CD4-positive, alpha-beta T cell (primary cell): ENCODE measurements around the gene IGFL2. TPM values are rescaled to one million over a fixed set of nuclear protein-coding genes. Genes with fewer than 3 reads are reported as not detected.

Experiments
- ATAC-seq: fragments of 200-7000 bp; cut with Tn5 transposase; one replicate; pipeline ENCODE4 v1.10.0; 2022; ENCODE audit warnings: mild to moderate bottlenecking; ENCODE audit not compliant: poor library complexity
- CTCF ChIA-PET: fragments of 350-600 bp; sonication (Branson Sonifier 250); formaldehyde crosslinking; loops from one replicate; lab custom pipeline; 2021; ENCODE audit warnings: antibody characterized with exemption, inconsistent platforms; lab: Charles Lee
- POLR2A ChIA-PET: fragments of 350-600 bp; sonication (Branson Sonifier 250); formaldehyde crosslinking; loops from one replicate; lab custom pipeline; 2021; ENCODE audit warnings: antibody characterized with exemption, inconsistent platforms; lab: Charles Lee
- DNase-seq, 14 experiments: peaks; one replicate each; pipeline ENCODE4 v3.0.0-alpha.2; 2013 to 2020; ENCODE audit warnings: mixed read lengths in 2 of 14
- H3K27ac ChIP-seq, 2 donors: one replicate each; pipeline versions ENCODE4 v1.5.1 to v1.7.0; 2013; ENCODE audit warnings: low read length in 2 of 2, low read depth in 1 of 2, mild to moderate bottlenecking in 1 of 2
- H3K27me3 ChIP-seq, 2 experiments: 1 replicate in 1 of 2; 2 replicates in 1 of 2; pipeline versions ENCODE4 v1.6.1 to v1.7.0; 2013; ENCODE audit warnings: low read length in 2 of 2, control low read depth in 1 of 2, mild to moderate bottlenecking in 1 of 2, moderate library complexity in 1 of 2; ENCODE audit not compliant: insufficient read depth in 2 of 2, control insufficient read depth in 1 of 2
- H3K36me3 ChIP-seq: one replicate; pipeline ENCODE4 v1.6.1; 2013; ENCODE audit warnings: low read length, control low read depth; ENCODE audit not compliant: insufficient read depth
- H3K4me1 ChIP-seq: one replicate; pipeline ENCODE4 v1.6.1; 2013; ENCODE audit warnings: low read length, control low read depth; ENCODE audit not compliant: insufficient read depth
- H3K4me3 ChIP-seq: one replicate; pipeline ENCODE4 v1.5.1; 2013; ENCODE audit warnings: mild to moderate bottlenecking, low read length, moderate library complexity
- H3K9me3 ChIP-seq, 2 experiments: 1 replicate in 1 of 2; 2 replicates in 1 of 2; pipeline versions ENCODE4 v1.6.1 to v1.7.0; 2013; ENCODE audit warnings: low read length in 2 of 2, mild to moderate bottlenecking in 2 of 2, control low read depth in 1 of 2, moderate library complexity in 1 of 2; ENCODE audit not compliant: control insufficient read depth in 1 of 2, insufficient read depth in 1 of 2
- H3K27ac Mint-ChIP-seq: one replicate; pipeline ENCODE4 v1.8.0; 2020; ENCODE audit warnings: mixed read lengths
- H3K27me3 Mint-ChIP-seq: one replicate; pipeline ENCODE4 v1.8.0; 2021; ENCODE audit warnings: mixed read lengths
- H3K36me3 Mint-ChIP-seq: one replicate; pipeline ENCODE4 v1.8.0; 2021; ENCODE audit warnings: low read depth, mixed read lengths
- H3K4me1 Mint-ChIP-seq: one replicate; pipeline ENCODE4 v1.8.0; 2021; ENCODE audit warnings: low read depth, mixed read lengths
- H3K4me3 Mint-ChIP-seq: one replicate; pipeline ENCODE4 v1.8.0; 2020; ENCODE audit warnings: mild to moderate bottlenecking, mixed read lengths
- H3K9me3 Mint-ChIP-seq: one replicate; pipeline ENCODE4 v1.8.0; 2020; ENCODE audit warnings: mixed read lengths
- intact Hi-C, 2 experiments: fragments of 100-400 bp; cut with DNase I in 1 of 2; cut with micrococcal nuclease in 1 of 2; formaldehyde crosslinking; loops; one replicate each; pipeline versions ENCODE4 v1.15.1 to v1.9.0; 2023 to 2025; cut with DNase I, micrococcal nuclease
- total RNA-seq, 174 experiments: library from RNA in 2 of 174; stranded (reverse) in 2 of 174; gene quantifications; one replicate each; pipeline ENCODE4 v1.2.3 and lab custom pipeline; 2021 to 2026
- TF ChIP-seq, protein P1 (sequence below): fragments of 200-600 bp; IDR thresholded peaks from one replicate; pipeline ENCODE4 v1.8.0; 2022; ENCODE audit warnings: antibody characterized with exemption, mild to moderate bottlenecking

Gene IGFL2
- total RNA-seq, 2 experiments from 2014 or later, result not detected

DNA sequence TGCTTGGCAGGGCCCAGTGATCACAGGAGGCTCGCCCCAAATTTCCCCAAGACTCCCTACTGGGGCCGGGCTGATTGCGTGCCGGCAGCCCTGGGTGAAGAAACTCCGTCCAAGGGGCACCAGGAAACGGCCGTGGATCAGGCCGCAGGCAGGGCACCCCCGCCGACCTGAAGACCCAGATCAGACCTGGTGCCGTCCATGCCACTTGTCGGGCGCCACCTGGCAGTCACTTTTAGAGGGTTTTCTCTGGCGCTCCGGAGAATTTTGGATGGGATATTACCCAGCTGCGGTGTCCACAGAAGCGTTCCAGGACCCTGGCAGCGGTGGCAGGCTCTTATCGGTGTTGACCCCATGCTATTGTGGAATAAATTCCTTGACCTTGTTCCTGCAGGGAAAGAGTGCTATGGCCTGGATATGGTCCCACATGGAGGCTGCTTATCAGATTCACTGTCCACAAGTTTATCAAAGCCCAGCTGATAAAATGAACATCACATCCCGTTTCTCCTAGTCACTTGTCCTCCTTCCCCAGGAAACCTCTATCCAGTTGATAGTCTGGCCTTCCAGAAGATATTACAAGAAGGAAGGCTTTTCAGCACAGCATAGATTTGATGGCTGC, 38.2 kb downstream of the IGFL2 start:
- intact Hi-C loops, result no loop called here
- H3K4me1 ChIP-seq, result no peaks in the 10 kb centered on the region
- H3K36me3 ChIP-seq, result no peaks in the 10 kb centered on the region
- Mint-ChIP-seq H3K27me3 (peaks cover 62% of the 10 kb centered on the region), H3K4me3 (no peak overlapping the region), H3K36me3 (no peaks in the 10 kb centered on the region), H3K27ac (no peak overlapping the region), H3K4me1 (no peaks in the 10 kb centered on the region), H3K9me3 (no peaks in the 10 kb centered on the region)
- ChIA-PET POLR2A (no interaction called here), CTCF (no interaction called here)
- TF ChIP-seq, protein P1, sequence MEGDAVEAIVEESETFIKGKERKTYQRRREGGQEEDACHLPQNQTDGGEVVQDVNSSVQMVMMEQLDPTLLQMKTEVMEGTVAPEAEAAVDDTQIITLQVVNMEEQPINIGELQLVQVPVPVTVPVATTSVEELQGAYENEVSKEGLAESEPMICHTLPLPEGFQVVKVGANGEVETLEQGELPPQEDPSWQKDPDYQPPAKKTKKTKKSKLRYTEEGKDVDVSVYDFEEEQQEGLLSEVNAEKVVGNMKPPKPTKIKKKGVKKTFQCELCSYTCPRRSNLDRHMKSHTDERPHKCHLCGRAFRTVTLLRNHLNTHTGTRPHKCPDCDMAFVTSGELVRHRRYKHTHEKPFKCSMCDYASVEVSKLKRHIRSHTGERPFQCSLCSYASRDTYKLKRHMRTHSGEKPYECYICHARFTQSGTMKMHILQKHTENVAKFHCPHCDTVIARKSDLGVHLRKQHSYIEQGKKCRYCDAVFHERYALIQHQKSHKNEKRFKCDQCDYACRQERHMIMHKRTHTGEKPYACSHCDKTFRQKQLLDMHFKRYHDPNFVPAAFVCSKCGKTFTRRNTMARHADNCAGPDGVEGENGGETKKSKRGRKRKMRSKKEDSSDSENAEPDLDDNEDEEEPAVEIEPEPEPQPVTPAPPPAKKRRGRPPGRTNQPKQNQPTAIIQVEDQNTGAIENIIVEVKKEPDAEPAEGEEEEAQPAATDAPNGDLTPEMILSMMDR, result no peak
- ATAC-seq, result no peak
- peaks cover 16 to 37% of the 10 kb centered on the region in 2 experiments for H3K27me3 ChIP-seq
- no peak overlapping the region for H3K27ac ChIP-seq
- DNase-seq, result no peak
- H3K4me3 ChIP-seq, result no peak overlapping the region
- no peaks in the 10 kb centered on the region for H3K9me3 ChIP-seq

DNA sequence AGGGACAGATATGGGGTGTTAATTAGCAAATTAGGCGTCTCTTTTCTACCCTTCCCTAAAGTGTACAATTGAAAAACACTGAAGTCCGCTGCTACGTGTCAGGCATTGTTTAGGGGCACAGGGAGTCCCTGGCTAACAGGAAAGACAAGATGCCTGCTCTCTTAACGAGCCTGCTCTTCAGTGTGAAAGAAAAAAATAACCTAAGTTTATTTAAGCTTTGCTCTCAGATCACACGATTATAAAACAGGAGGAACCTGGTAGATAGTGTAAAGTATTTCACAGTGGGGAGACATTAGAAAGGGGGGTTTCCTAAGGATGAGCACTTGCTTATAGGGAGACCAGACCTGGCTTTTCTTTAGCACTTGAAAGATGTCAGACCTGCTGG, 38.7 kb downstream of the IGFL2 start:
- Mint-ChIP-seq H3K27ac (no peak overlapping the region), H3K9me3 (no peaks in the 10 kb centered on the region), H3K4me3 (no peak overlapping the region), H3K4me1 (no peaks in the 10 kb centered on the region), H3K27me3 (peaks cover 61% of the 10 kb centered on the region), H3K36me3 (no peaks in the 10 kb centered on the region)
- H3K27ac ChIP-seq, result no peak overlapping the region
- no peaks in the 10 kb centered on the region for H3K9me3 ChIP-seq
- TF ChIP-seq, protein P1, result no peak
- intact Hi-C loops, result no loop called here
- no peak overlapping the region for H3K4me3 ChIP-seq
- DNase-seq (no peak), ATAC-seq (no peak)
- H3K4me1 ChIP-seq, result no peaks in the 10 kb centered on the region
- ChIA-PET CTCF (no interaction called here), POLR2A (no interaction called here)
- peaks cover 16 to 37% of the 10 kb centered on the region in 2 experiments for H3K27me3 ChIP-seq
- no peaks in the 10 kb centered on the region for H3K36me3 ChIP-seq

DNA sequence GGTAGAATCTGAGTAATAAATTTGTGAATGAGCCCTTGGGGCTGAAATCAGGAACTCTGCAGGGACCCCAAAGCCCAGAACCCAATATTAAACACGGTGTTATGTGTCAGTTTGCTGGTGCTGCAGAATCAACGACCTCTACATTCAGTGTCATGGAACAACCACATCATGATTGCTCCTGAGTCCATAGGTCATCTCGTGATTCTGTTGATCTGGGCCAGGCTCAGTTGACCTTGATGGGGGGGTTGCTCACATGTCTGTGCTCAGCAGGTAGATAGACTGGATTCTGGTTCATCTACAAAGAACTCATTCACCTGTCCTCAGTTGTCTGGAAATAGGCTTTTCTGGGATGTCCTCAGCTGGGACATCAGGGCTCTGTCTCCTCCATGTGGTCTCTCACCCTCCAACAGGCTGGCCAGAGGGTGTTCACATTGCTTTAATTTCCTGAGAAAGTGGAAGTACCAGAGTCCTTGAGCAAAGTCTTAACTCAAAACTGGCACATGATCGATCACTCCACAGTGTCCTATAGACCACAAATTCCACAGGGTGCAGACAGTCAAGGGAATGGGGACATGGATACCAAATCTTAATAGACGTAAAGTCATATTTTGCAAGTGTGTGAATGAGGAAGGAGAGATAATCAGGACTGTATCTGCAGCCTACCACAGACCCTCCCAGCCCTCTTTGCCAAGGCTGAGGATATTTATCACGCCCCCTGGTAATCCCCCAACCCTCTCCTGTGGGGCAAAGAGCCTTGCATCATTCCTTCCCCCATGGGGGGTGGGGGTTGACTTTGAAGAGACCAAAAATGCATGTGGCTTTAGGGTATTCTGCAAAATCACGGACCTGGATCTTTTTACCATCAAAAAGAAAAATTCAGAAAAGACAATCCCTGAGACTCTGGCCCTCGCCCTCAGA, 42.2 kb downstream of the IGFL2 start:
- CTCF ChIA-PET, result interaction anchor here (0.9 kb wide), 1 partner anchor 162 kb away, joined by 3 read pairs; no protein-coding TSS in a partner anchor
- no peak for ATAC-seq
- H3K4me3 Mint-ChIP-seq, result no peak overlapping the region

More for the DNA sequence above, 42.2 kb downstream of the IGFL2 start:
- H3K9me3 Mint-ChIP-seq, result no peaks in the 10 kb centered on the region
- no peaks in the 10 kb centered on the region for H3K4me1 Mint-ChIP-seq
- H3K27ac ChIP-seq, result no peak overlapping the region
- no peak for DNase-seq
- H3K4me3 ChIP-seq, result no peak overlapping the region
- TF ChIP-seq, protein P1, result no peak
- no peaks in the 10 kb centered on the region for H3K36me3 ChIP-seq
- no peaks in the 10 kb centered on the region for H3K9me3 ChIP-seq
- intact Hi-C loops, result loop anchor here in 1 of 2 experiments (1.0 kb wide), 1 partner anchor 161 kb away; no protein-coding TSS in a partner anchor
- POLR2A ChIA-PET, result no interaction called here
- H3K27ac Mint-ChIP-seq, result no peak overlapping the region
- no peaks in the 10 kb centered on the region for H3K4me1 ChIP-seq
- H3K27me3 Mint-ChIP-seq, result peaks cover 68% of the 10 kb centered on the region
- H3K36me3 Mint-ChIP-seq, result no peaks in the 10 kb centered on the region
- peaks cover 16 to 38% of the 10 kb centered on the region in 2 experiments for H3K27me3 ChIP-seq
